Hematopoietic multipotent progenitor cell treated with erythropoietin and hydrocortisone succinate and interleukin-3 and kit ligand, for 17 days (in vitro differentiated cells): ENCODE data around the gene MYO1E.
"Not testable (repeated sequence)": the region's sequence is repeated elsewhere in the genome, so short reads cannot be mapped to it uniquely, and the experiment has no call there.

ENCODE experiments used
- DNase-seq: peaks from one replicate; pipeline ENCODE4 v3.0.0-alpha.2; 2015; ENCODE audit warnings: low spot score

The MYO1E gene

GRCh38 chr15:59350421-59350732 is 22.3 kb downstream of the MYO1E start:
- no peak for DNase-seq

GRCh38 chr15:59349680-59350420 is 22.8 kb downstream of the MYO1E start:
- no peak for DNase-seq

GRCh38 chr15:59347915-59348314 is 24.8 kb downstream of the MYO1E start:
- no peak for DNase-seq

GRCh38 chr15:59346951-59347350 is 25.7 kb downstream of the MYO1E start:
- DNase-seq = no peak

- no peak for DNase-seq
Measured at GRCh38 chr15:59345326-59345725, 27.3 kb downstream of the MYO1E start.

- no peak for DNase-seq
Measured at GRCh38 chr15:59344311-59344710, 28.4 kb downstream of the MYO1E start.

GRCh38 chr15:59340325-59340724 is 32.3 kb downstream of the MYO1E start:
- DNase-seq = no peak

GRCh38 chr15:59339252-59339672 is 33.4 kb downstream of the MYO1E start:
- DNase-seq = no peak

- DNase-seq = no peak
Measured at GRCh38 chr15:59338414-59338813, 34.3 kb downstream of the MYO1E start.

GRCh38 chr15:59336725-59337124 is 35.9 kb downstream of the MYO1E start:
- DNase-seq = not testable (repeated sequence)

- no peak for DNase-seq
Measured at GRCh38 chr15:59335207-59335786, 37.4 kb downstream of the MYO1E start.

GRCh38 chr15:59334076-59334415 is 38.6 kb downstream of the MYO1E start:
- DNase-seq = no peak

- DNase-seq = no peak
Measured at GRCh38 chr15:59333401-59334075, 39.1 kb downstream of the MYO1E start.

GRCh38 chr15:59332009-59332408 is 40.7 kb downstream of the MYO1E start:
- DNase-seq = no peak

GRCh38 chr15:59330649-59331048 is 42.0 kb downstream of the MYO1E start:
- no peak for DNase-seq

- no peak for DNase-seq
Measured at GRCh38 chr15:59329570-59330350, 42.9 kb downstream of the MYO1E start.

- no peak for DNase-seq
Measured at GRCh38 chr15:59329091-59329490, 43.6 kb downstream of the MYO1E start.

GRCh38 chr15:59327942-59328341 is 44.7 kb downstream of the MYO1E start:
- DNase-seq = no peak

GRCh38 chr15:59326856-59327255 is 45.8 kb downstream of the MYO1E start:
- DNase-seq = no peak

- DNase-seq = no peak
Measured at GRCh38 chr15:59322056-59322759, 50.5 kb downstream of the MYO1E start.

- no peak for DNase-seq
Measured at GRCh38 chr15:59321000-59321689, 51.5 kb downstream of the MYO1E start.

- no peak for DNase-seq
Measured at GRCh38 chr15:59317211-59317610, 55.5 kb downstream of the MYO1E start.
